HL-60 (cell line): Measurements from ENCODE around the gene C20orf202.

ENCODE experiments used
- CTCF ChIP-seq: IDR thresholded peaks from one replicate; pipeline ENCODE4 v1.5.1; 2011; ENCODE audit warnings: low read length, control low read depth, inconsistent platforms; ENCODE audit not compliant: insufficient read depth
- POLR2AphosphoS5 ChIP-seq: IDR thresholded peaks from 2 replicates; pipeline ENCODE4 v1.6.1; 2012; ENCODE audit warnings: low read depth
- REST ChIP-seq: IDR thresholded peaks from 2 replicates; pipeline ENCODE4 v1.6.1; 2012; ENCODE audit warnings: low read depth; ENCODE audit not compliant: insufficient replicate concordance

- TF ChIP-seq CTCF: no peak
- no peak for TF ChIP-seq POLR2AphosphoS5
- no peak for TF ChIP-seq REST
These were observed 6.6 kb upstream of the C20orf202 start for GRCh38 chr20:1196634-1197033.
